Measurements from ENCODE around the gene CHPF. TPM values are rescaled to one million over a fixed set of nuclear protein-coding genes. Genes with fewer than 3 reads are reported as not detected.

The CHPF gene
- total RNA-seq, 4 donors from 2014 or later = 21.0 to 50.5 (median 37.2) TPM

GRCh38 chr2:219525533-219526232 lies 17.9 kb downstream of the CHPF start:
- intact Hi-C loops (cut with DNase I; ENCODE audit: low total_unique reads) = no loop called here
- peaks cover 3 to 6% of the 10 kb centered on the region in 2 donors for H3K4me1 ChIP-seq
- no peak overlapping the region for H3K27ac ChIP-seq

GRCh38 chr2:219524817-219525216 lies 18.8 kb downstream of the CHPF start:
- peaks cover 23 to 34% (median 25%) of the 10 kb centered on the region in 3 donors for H3K27me3 ChIP-seq
- DNase-seq (no peak), ATAC-seq (no peak)
- no peaks in the 10 kb centered on the region for H3K36me3 ChIP-seq
- no peak for TF ChIP-seq CTCF (IDR thresholded peaks at IDR 0.05 in 4 of 5, conservative IDR thresholded peaks at IDR 0.05 in 1 of 5)
- H3K4me3 ChIP-seq = no peak overlapping the region
- H3K27ac ChIP-seq = no peak overlapping the region
- in situ Hi-C loops (cut with MboI; ENCODE audit: low sequenced_read_pairs in 4 of 4) (loop anchor here (5.0 to 25.0 kb wide), 4 partner anchors 33 to 238 kb away; partner anchors contain the start of gene DNAJB2 (in 1 of the 4)), intact Hi-C loops (cut with DNase I; ENCODE audit: low total_unique reads) (no loop called here)
- no peaks in the 10 kb centered on the region for H3K9me3 ChIP-seq
- peaks cover 3 to 6% of the 10 kb centered on the region in 2 donors for H3K4me1 ChIP-seq

More at GRCh38 chr2:219525533-219526232, 17.9 kb downstream of the CHPF start:
- Histone ChIP-seq H3K27me3 (peaks cover 23 to 34% (median 25%) of the 10 kb centered on the region in 3 donors), H3K36me3 (no peaks in the 10 kb centered on the region), H3K9me3 (no peaks in the 10 kb centered on the region), H3K4me3 (no peak overlapping the region)
- TF ChIP-seq POLR2A (IDR thresholded peaks at IDR 0.05) = no peak
- TF ChIP-seq CTCF (IDR thresholded peaks at IDR 0.05 in 4 of 5, conservative IDR thresholded peaks at IDR 0.05 in 1 of 5) = no peak
- no peak for DNase-seq
- in situ Hi-C loops (cut with MboI; ENCODE audit: low sequenced_read_pairs in 4 of 4) = loop anchor here (5.0 to 25.0 kb wide), 4 partner anchors 33 to 238 kb away; partner anchors contain the start of gene DNAJB2 (in 1 of the 4)
- ATAC-seq = no peak

- Histone ChIP-seq H3K27ac (no peak overlapping the region), H3K27me3 (peaks cover 23 to 34% (median 25%) of the 10 kb centered on the region in 3 donors), H3K9me3 (no peaks in the 10 kb centered on the region), H3K36me3 (no peaks in the 10 kb centered on the region), H3K4me3 (peak overlapping the region in 1 of 4 donors; percentile 17), H3K4me1 (peaks cover 3 to 6% of the 10 kb centered on the region in 2 donors)
- ATAC-seq = no peak
- intact Hi-C loops (cut with DNase I; ENCODE audit: low total_unique reads) = no loop called here
- in situ Hi-C loops (cut with MboI; ENCODE audit: low sequenced_read_pairs in 4 of 4) = loop anchor here in 2 of 4 donors (10.0 kb wide), 1 partner anchor 48 kb away; no protein-coding TSS in a partner anchor
- TF ChIP-seq CTCF (IDR thresholded peaks at IDR 0.05 in 4 of 5, conservative IDR thresholded peaks at IDR 0.05 in 1 of 5) = no peak
- TF ChIP-seq POLR2A (IDR thresholded peaks at IDR 0.05) = no peak
- no peak for DNase-seq
Observed at GRCh38 chr2:219523031-219523671, 20.5 kb downstream of the CHPF start.

GRCh38 chr2:219522111-219523030 lies 21.2 kb downstream of the CHPF start:
- intact Hi-C loops (cut with DNase I; ENCODE audit: low total_unique reads) = no loop called here
- DNase-seq (no peak), ATAC-seq (no peak)
- in situ Hi-C loops (cut with MboI; ENCODE audit: low sequenced_read_pairs in 4 of 4) = loop anchor here in 2 of 4 donors (10.0 kb wide), 1 partner anchor 48 kb away; no protein-coding TSS in a partner anchor
- no peaks in the 10 kb centered on the region for H3K9me3 ChIP-seq
- peaks cover 3 to 6% of the 10 kb centered on the region in 2 donors for H3K4me1 ChIP-seq
- peaks cover 23 to 34% (median 25%) of the 10 kb centered on the region in 3 donors for H3K27me3 ChIP-seq
- peak overlapping the region in 1 of 4 donors; percentile 17 for H3K4me3 ChIP-seq
- no peak overlapping the region for H3K27ac ChIP-seq
- TF ChIP-seq POLR2A (IDR thresholded peaks at IDR 0.05) (no peak), CTCF (IDR thresholded peaks at IDR 0.05 in 4 of 5, conservative IDR thresholded peaks at IDR 0.05 in 1 of 5) (no peak)
- no peaks in the 10 kb centered on the region for H3K36me3 ChIP-seq

Measured in gastrocnemius medialis (tissue), 4 donors.